ENCODE measurements around the gene TTLL10.

GRCh38 chr1:1168451-1169411 lies 4.9 kb upstream of the TTLL10 start:
- TF ChIP-seq EZH2phosphoT487 (IDR thresholded peaks at IDR 0.05; ENCODE audit: insufficient read depth, low read depth) = no peak
- TF ChIP-seq EZH2 (IDR thresholded peaks at IDR 0.05; ENCODE audit: insufficient read depth, poor library complexity, severe bottlenecking) = no peak

Measured in GM23248 (cell line).